Uterus (tissue), 2 donors: ENCODE data around the gene CCND1.

Experiments used
- POLR2A ChIP-seq, 2 donors: fragments of 450-650 bp; IDR thresholded peaks; one replicate each; pipeline ENCODE4 v1.6.1; 2016; ENCODE audit warnings: antibody characterized with exemption in 2 of 2, mild to moderate bottlenecking in 1 of 2, moderate library complexity in 1 of 2
- TF ChIP-seq, protein P1 (sequence below), 4 experiments: fragments of 200-600 bp in 2 of 4; fragments of 450-650 bp in 2 of 4; sonication (generic) in 2 of 4; IDR thresholded peaks; one replicate each; pipeline ENCODE4 v1.5.1; 2016 to 2019; ENCODE audit warnings: antibody characterized with exemption in 4 of 4, mild to moderate bottlenecking in 2 of 4, moderate library complexity in 1 of 4

DNA sequence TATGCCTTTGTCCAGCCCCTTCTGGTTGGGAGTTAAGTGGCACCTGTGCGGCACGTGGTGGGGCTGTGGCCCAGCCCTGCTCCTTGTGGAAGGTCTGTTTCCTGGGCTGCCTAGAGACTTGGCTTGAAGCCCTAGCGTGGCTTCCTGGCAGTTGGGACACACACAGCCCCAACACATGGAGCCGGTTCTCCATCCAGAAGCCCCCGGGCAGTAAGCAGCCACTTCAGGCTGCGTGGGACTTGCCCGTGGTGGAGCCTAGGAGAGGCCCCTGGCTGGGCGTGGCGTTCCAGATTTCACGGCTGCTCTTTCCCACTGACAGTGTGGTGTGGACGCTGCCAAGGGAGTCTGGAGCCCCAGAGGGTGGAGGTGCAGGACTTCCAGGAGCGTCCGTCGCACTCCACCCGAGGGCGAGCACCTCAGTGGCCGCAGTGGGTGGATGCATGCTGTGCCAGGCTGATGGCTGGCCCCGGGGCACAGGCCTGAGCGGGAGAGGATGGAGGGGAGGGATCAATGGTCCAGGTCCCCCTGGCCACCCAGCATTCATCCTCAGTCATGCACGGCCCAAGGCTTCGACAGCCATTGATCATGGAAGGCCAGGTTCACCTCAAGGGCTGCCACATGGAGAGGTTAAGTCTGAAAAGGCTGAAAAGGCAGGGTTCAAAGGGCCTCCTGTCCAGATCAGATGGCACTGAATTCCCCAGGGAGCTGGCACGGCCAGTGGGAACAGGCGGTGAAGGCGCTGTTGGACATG is 9.3 kb downstream of the CCND1 start:
- TF ChIP-seq, protein P1, sequence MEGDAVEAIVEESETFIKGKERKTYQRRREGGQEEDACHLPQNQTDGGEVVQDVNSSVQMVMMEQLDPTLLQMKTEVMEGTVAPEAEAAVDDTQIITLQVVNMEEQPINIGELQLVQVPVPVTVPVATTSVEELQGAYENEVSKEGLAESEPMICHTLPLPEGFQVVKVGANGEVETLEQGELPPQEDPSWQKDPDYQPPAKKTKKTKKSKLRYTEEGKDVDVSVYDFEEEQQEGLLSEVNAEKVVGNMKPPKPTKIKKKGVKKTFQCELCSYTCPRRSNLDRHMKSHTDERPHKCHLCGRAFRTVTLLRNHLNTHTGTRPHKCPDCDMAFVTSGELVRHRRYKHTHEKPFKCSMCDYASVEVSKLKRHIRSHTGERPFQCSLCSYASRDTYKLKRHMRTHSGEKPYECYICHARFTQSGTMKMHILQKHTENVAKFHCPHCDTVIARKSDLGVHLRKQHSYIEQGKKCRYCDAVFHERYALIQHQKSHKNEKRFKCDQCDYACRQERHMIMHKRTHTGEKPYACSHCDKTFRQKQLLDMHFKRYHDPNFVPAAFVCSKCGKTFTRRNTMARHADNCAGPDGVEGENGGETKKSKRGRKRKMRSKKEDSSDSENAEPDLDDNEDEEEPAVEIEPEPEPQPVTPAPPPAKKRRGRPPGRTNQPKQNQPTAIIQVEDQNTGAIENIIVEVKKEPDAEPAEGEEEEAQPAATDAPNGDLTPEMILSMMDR (IDR thresholded peaks at IDR 0.05), result no peak
- TF ChIP-seq POLR2A (IDR thresholded peaks at IDR 0.05), result no peak
